HG03469 (cell line): ENCODE data around the gene NRGN.

Experiments
- ATAC-seq: cut with Tn5 transposase; IDR thresholded peaks from one replicate; pipeline ENCODE4 v1.9.1; 2021; ENCODE audit warnings: mild to moderate bottlenecking, moderate library complexity, moderate number of reproducible peaks; ENCODE audit not compliant: unreplicated experiment

The NRGN gene

DNA sequence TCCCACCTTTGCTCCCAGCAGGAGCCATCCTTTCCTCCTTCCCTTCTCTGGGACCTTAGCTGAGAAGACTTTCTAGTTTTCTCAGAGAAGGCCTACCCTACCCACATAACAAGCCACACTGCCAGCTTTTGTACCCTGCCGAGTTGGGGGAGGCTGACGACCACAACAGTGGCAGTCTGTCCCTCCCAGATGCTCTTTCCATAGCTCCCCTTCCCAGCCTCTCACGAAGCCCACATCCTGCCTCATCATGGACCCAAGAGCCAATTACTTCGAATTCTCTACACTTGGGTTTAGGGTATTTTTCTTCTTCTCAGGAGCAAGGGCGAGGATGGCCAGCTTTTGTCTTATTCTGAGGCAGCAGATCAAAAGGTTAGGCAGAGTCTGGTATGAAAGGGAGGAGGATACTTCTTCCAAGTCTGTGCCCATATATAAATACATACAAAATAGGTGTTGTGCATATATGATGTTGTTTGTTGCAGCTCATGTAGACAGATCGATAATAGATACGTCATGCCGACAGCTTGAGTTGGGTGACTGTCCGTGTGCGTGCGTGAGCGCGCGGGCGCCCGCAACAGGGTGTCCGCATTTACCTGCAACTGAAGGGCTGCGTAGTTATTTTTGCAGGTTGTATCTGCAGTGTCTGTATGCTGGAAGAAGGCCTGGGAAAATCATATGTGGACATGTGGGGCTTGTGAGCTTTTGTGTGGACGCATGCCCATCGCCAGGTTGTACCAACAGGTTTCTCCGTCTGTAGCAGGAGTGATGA is 846 bp upstream of the NRGN start:
- no peak for ATAC-seq

DNA sequence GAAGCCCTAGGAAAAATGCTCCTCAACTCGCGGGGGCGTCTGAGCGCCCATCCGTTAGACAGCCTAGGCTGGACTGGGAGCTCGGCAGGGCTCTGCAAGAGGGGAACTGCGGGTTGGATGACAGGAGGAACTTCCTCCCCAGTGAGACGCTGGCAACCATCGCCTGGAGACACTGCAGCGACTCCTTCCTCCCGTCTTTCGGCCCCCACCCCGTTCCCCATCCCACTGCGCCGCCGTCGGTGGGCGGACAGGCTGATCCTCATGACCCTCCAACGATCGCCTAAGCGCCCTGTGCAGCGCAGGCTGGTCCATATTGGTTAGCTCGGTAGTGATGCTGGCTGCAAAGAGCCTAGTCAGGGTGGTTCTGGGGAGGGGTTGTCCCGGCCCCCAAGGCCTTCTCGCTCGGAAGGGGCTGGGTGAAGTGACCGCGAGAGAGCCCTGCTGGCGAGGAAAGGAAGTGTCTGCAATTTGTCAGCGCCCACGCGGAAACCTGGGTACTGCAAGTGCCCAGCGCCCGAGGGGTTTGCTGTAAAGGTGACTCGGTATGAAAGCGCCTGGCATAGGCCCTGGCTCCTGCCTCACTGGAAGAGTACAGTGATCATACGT is 638 bp downstream of the NRGN start:
- peak; percentile 42 for ATAC-seq

DNA sequence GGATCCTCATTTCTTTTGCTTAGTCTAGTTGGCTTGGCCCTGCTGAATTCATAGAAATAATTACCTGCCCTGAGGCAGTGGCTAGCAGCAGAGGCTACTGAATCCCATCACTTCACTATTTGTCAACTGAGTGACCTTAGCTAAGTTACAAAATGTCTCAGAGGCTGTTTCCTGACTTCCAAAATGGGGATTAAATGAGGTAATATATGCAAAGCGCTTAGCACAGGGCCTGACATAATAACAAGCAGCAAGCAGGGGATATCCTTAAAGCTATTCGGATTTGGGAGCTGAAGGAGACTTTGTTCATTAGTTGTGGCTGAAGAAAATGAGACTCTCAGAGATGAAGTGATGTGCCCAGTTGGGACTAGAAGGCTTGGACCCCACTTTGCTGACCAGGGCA is 2.8 kb downstream of the NRGN start:
- ATAC-seq = no peak

DNA sequence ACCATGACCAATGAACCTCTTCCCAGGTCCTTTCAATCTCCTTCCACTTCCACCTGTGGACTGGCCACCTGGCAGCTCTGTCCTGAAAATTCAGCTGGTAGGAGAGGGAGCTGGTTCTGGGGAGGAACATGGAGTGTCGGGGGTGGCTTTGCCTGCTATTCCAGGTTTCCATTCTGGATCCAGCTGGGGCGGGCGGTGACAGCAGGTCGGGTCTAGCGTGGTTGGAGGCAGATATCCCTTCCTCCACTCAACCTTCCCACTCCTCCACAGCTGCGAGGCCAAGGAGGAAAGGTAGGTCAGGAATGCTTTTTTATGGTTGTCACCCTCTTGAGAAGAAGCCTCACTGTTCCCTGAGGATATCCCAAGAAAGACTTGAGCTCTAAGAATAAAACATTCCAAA is 3.3 kb downstream of the NRGN start:
- ATAC-seq = no peak

DNA sequence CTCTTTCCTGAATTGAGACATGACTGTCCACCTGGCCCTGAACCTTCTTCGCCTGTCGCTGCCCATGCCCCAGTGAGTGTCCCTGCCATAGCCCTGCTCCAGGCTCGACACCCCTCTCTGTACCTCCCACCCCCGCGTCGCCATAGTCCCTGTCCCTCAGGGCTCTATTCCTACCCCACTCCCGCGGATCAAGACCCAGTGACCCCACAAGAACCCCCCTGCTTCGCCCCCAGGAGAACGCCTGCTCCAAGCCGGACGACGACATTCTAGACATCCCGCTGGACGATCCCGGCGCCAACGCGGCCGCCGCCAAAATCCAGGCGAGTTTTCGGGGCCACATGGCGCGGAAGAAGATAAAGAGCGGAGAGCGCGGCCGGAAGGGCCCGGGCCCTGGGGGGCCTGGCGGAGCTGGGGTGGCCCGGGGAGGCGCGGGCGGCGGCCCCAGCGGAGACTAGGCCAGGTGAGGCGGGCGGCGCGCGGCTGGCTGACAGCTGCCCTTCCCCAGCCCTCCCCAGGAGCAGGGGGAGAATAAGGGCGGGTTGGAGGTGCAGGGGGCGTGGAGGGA is 5.6 kb downstream of the NRGN start:
- ATAC-seq = no peak

DNA sequence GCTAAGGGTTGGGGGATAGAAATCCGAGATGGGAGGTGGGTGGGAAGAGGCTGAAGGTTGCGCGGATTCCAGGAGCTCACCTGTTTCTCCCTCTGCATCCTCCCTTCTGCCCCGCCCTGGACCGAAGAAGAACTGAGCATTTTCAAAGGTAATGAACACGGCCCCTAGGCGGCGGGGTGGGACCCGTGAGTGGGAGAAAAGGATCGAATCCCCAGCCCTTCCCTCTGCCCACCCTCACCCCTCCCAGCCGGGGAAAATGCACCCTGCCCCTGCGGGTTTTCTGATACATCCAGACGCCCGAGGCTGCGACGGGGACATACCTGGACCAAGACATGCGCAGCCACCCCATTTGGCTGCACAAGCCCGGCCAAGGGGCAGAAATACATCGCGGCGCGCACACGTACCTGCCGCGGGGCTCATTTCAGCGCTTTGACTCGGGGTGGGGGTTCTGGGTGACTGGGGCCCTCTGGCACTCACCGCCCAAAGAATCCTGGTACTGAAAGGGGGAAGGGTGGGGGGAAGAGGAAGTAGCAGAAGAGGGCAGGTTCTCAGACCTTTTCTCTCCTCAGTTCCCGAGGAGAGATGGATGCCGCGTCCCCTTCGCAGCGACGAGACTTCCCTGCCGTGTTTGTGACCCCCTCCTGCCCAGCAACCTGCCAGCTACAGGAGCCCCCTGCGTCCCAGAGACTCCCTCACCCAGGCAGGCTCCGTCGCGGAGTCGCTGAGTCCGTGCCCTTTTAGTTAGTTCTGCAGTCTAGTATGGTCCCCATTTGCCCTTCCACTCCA is 6.3 kb downstream of the NRGN start:
- no peak for ATAC-seq

DNA sequence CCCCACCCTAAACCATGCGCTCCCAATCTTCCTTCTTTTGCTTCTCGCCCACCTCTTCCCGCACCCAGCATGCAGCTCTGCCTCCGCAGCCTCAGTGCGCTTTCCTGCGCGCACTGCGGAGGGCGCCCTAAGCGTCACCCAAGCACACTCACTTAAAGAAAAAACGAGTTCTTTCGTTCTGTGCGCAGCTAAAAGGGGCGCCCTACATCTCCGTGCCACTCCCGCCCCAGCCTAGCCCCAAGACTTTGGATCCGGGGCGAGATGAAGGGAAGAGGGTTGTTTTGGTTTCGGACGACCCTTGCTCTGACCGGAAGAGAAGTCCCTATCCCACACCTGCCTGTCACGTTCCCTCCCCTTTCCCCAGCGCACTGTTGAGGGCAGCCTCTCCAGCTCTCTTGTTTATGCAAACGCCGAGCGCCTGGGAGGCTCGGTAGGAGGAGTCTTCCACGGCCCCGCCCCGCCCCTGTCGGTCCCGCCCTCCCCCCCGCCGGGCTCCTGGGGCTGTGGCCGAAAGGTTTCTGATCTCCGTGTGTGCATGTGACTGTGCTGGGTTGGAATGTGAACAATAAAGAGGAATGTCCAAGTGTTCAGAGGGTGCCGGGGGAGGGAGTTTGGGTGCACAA is 7.0 kb downstream of the NRGN start:
- peak; percentile 70 for ATAC-seq

DNA sequence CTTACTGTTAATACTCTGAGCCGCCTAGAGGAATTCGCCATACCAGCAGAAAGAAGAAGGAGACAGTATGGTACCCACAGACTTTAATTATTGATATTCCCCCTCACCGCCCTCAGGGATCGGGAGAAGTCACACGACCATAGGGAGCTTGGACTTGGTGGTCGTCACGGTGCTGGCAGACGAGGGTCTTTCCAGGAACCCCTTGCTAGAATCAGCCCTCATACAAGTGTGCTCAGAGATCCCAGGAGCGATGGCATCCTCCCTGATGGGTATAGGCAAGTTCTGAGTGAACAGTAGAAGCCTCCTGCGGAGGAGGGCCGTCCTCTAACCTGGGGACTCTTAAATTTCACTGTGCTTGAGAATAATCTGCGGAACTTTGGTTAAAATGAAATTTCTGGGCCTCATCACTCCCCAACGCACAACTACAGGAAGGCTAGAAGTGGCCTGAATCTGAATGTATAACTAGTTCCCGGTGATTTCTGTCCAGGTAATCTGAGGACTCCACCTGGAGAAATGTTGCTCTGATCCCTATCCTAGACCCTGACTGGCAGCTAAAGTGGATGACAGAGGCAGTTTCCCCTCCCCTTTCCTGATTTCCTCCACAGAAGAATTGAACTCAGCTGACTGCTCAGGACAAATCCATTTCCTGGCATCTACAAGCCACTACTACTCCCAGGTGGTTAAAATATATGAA is 7.8 kb downstream of the NRGN start:
- ATAC-seq = no peak

DNA sequence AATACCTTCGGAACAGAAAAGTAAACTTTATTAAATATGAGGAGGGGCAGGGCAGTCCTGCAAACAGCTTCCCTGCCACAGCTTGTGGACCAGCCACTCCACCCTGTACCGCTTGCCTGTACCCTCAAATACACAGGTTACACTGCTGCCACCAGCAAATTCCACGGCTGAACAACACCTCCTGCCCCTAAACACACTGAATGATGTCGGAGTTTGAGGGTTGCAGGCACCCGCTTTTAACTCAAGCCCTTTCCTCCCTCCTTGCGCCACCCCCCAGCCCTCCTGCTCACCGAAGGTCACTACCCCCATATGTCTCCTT is 8.3 kb downstream of the NRGN start:
- ATAC-seq = no peak

DNA sequence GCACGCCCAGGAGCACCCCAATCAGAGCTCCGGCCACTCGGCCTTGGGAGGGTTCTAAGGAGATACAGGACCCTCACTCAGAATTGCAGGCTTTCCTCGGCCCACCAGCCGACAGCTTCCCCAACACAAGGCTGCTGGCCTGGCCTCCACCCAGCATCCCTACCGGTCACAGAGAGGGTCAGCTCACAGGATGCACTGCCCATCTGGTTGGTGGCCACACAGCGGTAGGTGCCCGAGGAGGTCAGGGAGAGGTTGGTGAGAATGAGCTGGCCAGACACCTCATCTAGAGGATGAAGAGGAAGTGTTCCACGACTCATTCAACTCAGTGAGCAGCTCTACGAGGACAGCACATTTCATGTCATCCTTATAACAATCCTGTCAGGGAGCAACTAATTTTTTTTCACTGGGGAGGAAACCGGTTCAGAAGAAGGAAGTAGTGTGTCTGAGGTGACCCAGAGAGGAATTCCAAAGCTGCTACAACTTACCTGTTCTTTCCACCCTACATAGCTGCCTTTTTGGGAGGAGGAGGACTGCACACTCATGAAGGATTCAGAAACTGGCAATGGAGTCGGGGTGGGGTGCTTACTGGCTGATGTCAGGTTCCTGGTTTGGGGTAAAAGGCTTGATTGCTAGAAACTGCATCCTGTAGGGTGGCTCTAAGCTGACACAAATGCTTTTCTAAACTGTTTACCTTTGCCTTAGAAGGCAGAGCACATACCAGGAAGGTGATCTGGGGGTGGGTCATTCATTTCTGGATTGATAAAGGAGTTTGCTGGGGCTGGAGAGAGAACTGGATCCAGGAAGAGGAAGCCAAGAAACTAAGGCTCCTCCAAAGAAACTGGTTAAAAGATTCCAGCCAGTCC is 9.0 kb downstream of the NRGN start:
- no peak for ATAC-seq

DNA sequence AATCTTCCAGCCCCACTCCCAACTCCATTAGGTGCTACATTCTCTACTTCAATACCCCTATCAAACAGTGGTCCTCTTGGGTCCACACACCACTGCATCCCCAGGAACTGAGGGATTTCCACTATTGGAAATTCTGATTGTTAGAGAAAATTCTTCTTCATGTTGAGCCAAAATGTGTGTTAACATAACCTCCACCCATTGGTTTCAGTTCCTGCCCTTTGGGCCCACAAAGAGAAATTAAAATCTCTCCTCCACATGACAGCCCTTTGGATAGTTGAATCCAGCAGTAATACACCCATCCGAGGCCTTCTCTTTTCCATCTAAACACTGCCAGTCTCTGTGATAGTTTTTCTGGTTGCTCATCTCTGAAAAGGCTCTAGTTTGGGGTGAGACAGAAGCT is 10.2 kb downstream of the NRGN start:
- ATAC-seq = no peak

DNA sequence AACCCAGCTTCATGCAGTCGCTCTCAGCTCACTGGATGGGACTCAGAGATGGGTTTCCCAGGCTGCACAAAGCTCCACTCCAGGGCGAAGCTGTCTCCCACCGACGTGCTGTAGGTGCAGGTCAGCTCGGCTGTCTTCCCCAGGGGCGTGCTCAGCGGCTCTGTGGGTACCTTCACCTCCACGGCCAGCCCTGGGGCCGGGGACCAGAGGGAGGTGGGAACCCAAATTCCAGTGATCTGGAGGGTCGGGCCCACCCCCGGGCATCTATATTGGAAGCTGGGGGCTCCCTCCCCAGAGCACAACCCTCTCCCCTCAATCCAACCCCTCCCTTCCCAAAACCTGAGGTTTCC is 11.6 kb downstream of the NRGN start:
- no peak for ATAC-seq

DNA sequence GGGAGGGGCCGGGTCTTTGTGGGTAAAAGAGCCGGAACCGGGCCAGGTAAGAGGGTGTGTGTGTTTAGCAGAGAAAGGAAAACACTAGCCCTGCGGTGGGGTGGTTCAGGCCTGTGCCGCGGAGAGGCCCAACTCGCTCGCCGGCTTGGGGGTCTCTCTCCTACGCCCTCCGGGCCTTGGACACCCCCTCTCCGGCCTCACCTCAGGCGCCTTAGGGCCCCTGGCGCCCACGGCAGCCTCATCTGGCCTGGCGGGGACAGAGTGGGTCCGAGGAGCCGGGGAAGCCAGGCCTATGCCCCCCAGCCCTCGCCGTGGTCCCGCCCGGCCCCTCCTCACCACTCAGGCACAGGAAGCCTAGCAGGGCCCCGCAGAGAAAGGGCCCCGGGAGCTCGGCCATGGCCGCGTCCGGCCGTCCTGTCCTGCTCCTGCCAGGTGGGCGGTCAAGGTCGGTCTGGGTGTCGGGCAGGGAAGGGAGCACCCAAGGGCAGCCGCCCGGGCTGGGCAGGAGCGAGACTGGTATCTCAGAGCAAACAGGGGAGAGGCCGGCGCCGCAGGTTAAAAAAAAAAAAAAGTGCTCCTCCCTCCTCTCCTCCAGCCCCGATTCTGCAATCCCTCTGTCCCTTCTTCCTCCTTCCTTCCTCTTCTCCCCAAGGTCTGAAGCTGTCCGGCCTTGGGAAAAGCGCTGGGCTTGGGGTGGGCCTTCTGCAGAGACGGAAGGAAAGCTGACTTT is 12.2 kb downstream of the NRGN start, which contains the start of gene VSIG2:
VSIG2 (minus strand) TSS at position 515 of the 730 bp plus-strand sequence; CDS start at position 397, 118 bp downstream.
- ATAC-seq = no peak

DNA sequence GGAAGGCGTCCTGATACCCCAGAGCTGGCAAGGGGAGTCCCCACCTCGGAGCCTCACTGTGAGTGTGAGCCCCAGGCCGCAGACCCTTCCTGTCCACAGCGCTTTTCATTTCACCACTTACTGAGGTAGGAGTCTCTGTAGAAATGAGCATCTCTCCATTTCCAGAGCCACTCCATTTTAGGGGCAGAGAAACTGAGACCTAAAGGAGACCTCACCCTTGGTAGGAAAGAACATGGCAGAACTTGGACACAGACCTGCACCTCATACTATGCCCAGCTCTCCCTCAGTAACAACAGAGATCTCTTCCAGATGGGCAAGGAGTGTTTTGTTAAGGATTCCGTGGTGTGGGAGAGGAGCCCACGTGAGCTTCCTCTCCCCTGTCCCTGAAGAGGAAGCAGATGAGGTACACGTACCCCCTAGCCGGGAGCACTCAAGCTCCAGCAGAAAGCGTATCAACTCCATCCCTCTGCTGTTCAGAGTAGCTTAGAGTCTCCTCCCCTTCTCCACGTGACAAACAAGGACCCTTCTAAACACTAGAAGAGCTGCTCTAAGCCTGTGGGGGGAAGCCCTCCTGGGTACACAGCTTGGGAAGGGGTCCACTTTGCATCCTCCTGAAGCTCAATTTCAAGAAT is 12.8 kb downstream of the NRGN start:
- no peak for ATAC-seq

DNA sequence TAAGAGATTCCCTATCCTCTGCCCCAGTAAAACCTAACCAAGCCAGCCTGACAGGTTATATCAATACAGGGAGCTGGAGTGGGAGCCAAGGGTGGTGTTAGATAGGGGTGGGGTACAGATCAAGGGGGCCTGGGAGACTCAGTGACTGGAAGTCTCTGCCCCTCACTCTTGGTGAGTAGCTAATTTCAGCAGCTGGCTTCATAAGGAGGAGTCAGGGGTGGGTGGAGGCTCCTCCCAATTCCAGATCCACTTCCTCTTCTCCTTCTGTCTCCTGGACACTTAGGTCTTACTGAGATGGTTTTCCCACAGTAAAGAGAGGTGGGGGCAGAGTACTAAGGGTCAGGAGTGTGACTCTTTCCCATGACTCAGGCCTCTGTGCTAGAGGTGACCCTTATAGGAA is 13.5 kb downstream of the NRGN start:
- no peak for ATAC-seq

DNA sequence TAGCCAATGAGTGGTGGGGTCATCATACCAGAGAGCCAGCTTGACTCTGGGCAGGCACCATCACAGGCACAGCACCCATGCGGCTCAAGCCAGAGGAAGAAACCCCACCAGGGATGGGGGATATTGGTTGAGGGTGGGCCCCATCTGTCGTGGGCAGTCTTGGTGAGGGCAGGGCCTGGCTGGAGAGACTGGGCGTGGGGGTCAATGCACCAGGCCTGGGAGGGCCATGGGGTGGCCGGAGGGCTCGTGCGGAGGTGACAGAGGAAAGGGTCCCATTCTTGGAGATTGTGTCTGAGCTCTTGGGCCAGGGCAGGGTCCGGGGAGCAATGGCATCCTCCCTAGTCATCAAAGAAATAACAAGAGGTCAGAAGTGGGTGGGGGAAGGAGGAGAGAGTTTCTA is 13.9 kb downstream of the NRGN start:
- ATAC-seq = no peak

DNA sequence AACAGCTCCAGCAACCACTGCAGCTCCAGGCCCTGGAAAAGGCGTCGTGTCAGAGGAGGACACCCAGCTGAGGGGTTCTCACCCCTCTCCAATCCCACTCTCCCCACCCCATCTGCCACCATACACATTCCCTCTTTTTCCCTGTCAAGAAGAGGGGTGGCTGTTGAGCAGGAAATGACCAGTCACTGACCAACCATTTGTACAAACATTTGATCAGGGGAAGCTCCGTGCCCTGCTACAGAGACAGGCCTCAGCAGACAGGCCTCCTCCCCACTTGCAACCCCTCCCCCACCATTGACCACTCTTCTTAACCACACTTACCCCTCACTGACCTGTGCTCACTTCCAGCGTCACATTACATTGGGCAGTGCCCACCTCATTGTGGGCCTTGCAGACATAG is 14.6 kb downstream of the NRGN start:
- ATAC-seq = no peak

DNA sequence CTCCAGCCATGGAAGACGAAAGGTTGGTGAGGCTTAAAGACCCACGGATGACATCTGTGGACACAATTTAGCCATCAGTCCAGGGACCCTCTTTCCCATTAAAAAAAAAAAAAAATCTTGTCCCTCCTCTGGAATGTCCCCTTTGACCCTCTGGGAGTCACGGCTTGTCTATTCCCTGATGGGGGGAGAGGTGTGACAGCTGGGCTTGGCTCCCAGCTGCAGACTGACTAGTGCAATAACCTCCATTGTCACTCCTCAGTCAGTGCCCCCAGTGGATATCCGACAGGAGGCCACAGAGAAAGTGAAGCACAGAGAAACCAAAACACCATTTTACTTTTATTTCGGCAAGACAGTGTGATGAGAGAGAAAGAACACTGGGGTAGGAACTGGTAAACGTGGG is 15.0 kb downstream of the NRGN start:
- ATAC-seq = no peak
